H1 (cell line): ENCODE data around the gene CGNL1. TPM values are rescaled to one million over a fixed set of nuclear protein-coding genes. Genes with fewer than 3 reads are reported as not detected.

Experiments
- CTCF ChIA-PET: fragments of 300-600 bp; sonication (Branson Sonifier 250); formaldehyde crosslinking; loops from one replicate; lab custom pipeline; 2021; ENCODE audit not compliant: partially characterized antibody; lab: Charles Lee
- POLR2A ChIA-PET: fragments of 300-600 bp; sonication (Branson Sonifier 250); formaldehyde crosslinking; loops from one replicate; lab custom pipeline; 2021; ENCODE audit warnings: inconsistent platforms; ENCODE audit not compliant: partially characterized antibody; lab: Charles Lee
- DNase-seq, 2 experiments: peaks; one replicate each; pipeline versions ENCODE4 v3.0.0 to v3.0.0-alpha.2; 2010 to 2022; ENCODE audit warnings: low spot score in 2 of 2, low read depth in 1 of 2, mixed read lengths in 1 of 2
- FAIRE-seq: peaks from 2 replicates; lab custom pipeline; 2011; peaks lifted over from hg19 to GRCh38; lab: Jason Lieb, UNC
- H2AFZ ChIP-seq: 2 replicates; pipeline ENCODE4 v1.8.1; 2012; ENCODE audit warnings: low read length, inconsistent platforms
- H2AK5ac ChIP-seq: 2 replicates; pipeline ENCODE4 v1.6.1; 2013; ENCODE audit warnings: low read depth, low read length
- H2BK120ac ChIP-seq: replicated peaks from 2 replicates; pipeline ENCODE3; 2013; ENCODE audit warnings: low read depth, low read length, inconsistent platforms
- H2BK12ac ChIP-seq: 2 replicates; pipeline ENCODE4 v1.6.1; 2013; ENCODE audit warnings: low read depth, low read length
- H2BK15ac ChIP-seq: 2 replicates; pipeline ENCODE4 v1.6.1; 2013; ENCODE audit warnings: low read length
- H2BK20ac ChIP-seq: 2 replicates; pipeline ENCODE4 v1.6.1; 2013; ENCODE audit warnings: low read length
- H2BK5ac ChIP-seq: 2 replicates; pipeline ENCODE4 v1.6.1; 2013; ENCODE audit warnings: low read depth, low read length
- H3K14ac ChIP-seq: 2 replicates; pipeline ENCODE4 v1.6.1; 2013; ENCODE audit warnings: inconsistent platforms; ENCODE audit not compliant: insufficient read length
- H3K18ac ChIP-seq: 2 replicates; pipeline ENCODE4 v1.6.1; 2013; ENCODE audit warnings: low read length; ENCODE audit errors: extremely low read depth
- H3K23ac ChIP-seq: 2 replicates; pipeline ENCODE4 v1.6.1; 2013; ENCODE audit warnings: inconsistent platforms; ENCODE audit not compliant: insufficient read length
- H3K23me2 ChIP-seq: 2 replicates; pipeline ENCODE4 v1.6.1; 2013; ENCODE audit warnings: low read depth, low read length
- H3K27ac ChIP-seq: 2 replicates; pipeline ENCODE4 v1.6.1; 2011; ENCODE audit warnings: low read depth, low read length, inconsistent platforms
- H3K27me3 ChIP-seq, 4 experiments: replicated peaks in 1 of 4; 1 replicate in 1 of 4; 2 replicates in 3 of 4; pipeline versions ENCODE4 v1.6.1 to v1.8.1; 2011 to 2013; ENCODE audit warnings: low read length in 3 of 4, mild to moderate bottlenecking in 3 of 4, inconsistent platforms in 2 of 4, mixed read lengths in 2 of 4, moderate library complexity in 1 of 4; ENCODE audit not compliant: control insufficient read depth in 3 of 4, insufficient read depth in 3 of 4; ENCODE audit errors: extremely low read depth in 1 of 4
- H3K36me3 ChIP-seq, 4 experiments: 2 replicates each; pipeline versions ENCODE4 v1.6.1 to v1.8.1; 2011 to 2013; ENCODE audit warnings: mild to moderate bottlenecking in 4 of 4, low read length in 3 of 4, moderate library complexity in 2 of 4, control low read depth in 1 of 4, inconsistent platforms in 1 of 4; ENCODE audit not compliant: insufficient read depth in 4 of 4, control insufficient read depth in 2 of 4
- H3K4ac ChIP-seq: replicated peaks from 2 replicates; pipeline ENCODE3; 2013; ENCODE audit warnings: low read length, low read depth, mixed read lengths, inconsistent platforms; ENCODE audit not compliant: insufficient read length
- H3K4me1 ChIP-seq, 4 experiments: replicated peaks in 1 of 4; 1 replicate in 1 of 4; 2 replicates in 3 of 4; pipeline versions ENCODE4 v1.6.1 to v1.8.1; 2011 to 2013; ENCODE audit warnings: low read length in 3 of 4, inconsistent platforms in 2 of 4, mixed read lengths in 1 of 4; ENCODE audit not compliant: insufficient read depth in 4 of 4, control insufficient read depth in 3 of 4
- H3K4me2 ChIP-seq, 2 experiments: 2 replicates each; pipeline versions ENCODE4 v1.6.1 to v1.8.1; 2011 to 2013; ENCODE audit warnings: low read depth in 2 of 2, low read length in 2 of 2, control low read depth in 1 of 2, inconsistent platforms in 1 of 2, mild to moderate bottlenecking in 1 of 2; ENCODE audit not compliant: insufficient read depth in 1 of 2
- H3K4me3 ChIP-seq, 4 experiments: fragments of 200-600, 300-600 bp in 1 of 4; sonication (generic), shearing (Covaris generic), sonication (Bioruptor Twin) in 1 of 4; 2 replicates each; pipeline versions ENCODE4 v1.5.1 to v1.8.1; 2011 to 2016; ENCODE audit warnings: low read length in 4 of 4, low read depth in 3 of 4, control low read depth in 2 of 4, inconsistent platforms in 2 of 4, mild to moderate bottlenecking in 2 of 4, mixed read lengths in 1 of 4, moderate library complexity in 1 of 4; ENCODE audit not compliant: insufficient read depth in 2 of 4; ENCODE audit errors: extremely low read depth in 1 of 4
- H3K56ac ChIP-seq: replicated peaks from 2 replicates; pipeline ENCODE3; 2013; ENCODE audit warnings: low read depth, mild to moderate bottlenecking, mixed read lengths, low read length, inconsistent platforms; ENCODE audit not compliant: insufficient read length
- H3K79me1 ChIP-seq: 2 replicates; pipeline ENCODE4 v1.6.1; 2013; ENCODE audit warnings: low read depth, low read length, control low read depth
- H3K79me2 ChIP-seq, 2 experiments: 2 replicates each; pipeline versions ENCODE4 v1.6.1 to v1.8.1; 2012 to 2013; ENCODE audit warnings: low read length in 2 of 2, mild to moderate bottlenecking in 2 of 2, inconsistent platforms in 1 of 2; ENCODE audit not compliant: insufficient read depth in 2 of 2, control insufficient read depth in 1 of 2
- H3K9ac ChIP-seq, 4 experiments: replicated peaks in 1 of 4; 1 replicate in 1 of 4; 2 replicates in 3 of 4; pipeline versions ENCODE4 v1.6.1 to v1.8.1; 2011 to 2013; ENCODE audit warnings: low read depth in 3 of 4, low read length in 3 of 4, control low read depth in 2 of 4, mild to moderate bottlenecking in 2 of 4, moderate library complexity in 2 of 4, inconsistent platforms in 1 of 4; ENCODE audit errors: extremely low read depth in 1 of 4
- H3K9me3 ChIP-seq, 2 experiments: 2 replicates each; pipeline versions ENCODE4 v1.6.1 to v1.8.1; 2012 to 2013; ENCODE audit warnings: mild to moderate bottlenecking in 2 of 2, moderate library complexity in 2 of 2, control low read depth in 1 of 2, inconsistent platforms in 1 of 2, low read depth in 1 of 2, low read length in 1 of 2, mixed read lengths in 1 of 2; ENCODE audit not compliant: insufficient read depth in 2 of 2
- H4K20me1 ChIP-seq, 2 experiments: replicated peaks in 1 of 2; 2 replicates each; pipeline versions ENCODE3 to v1.8.1; 2011 to 2013; ENCODE audit warnings: inconsistent platforms in 2 of 2, low read length in 2 of 2, mild to moderate bottlenecking in 1 of 2; ENCODE audit not compliant: insufficient read depth in 2 of 2, control insufficient read depth in 1 of 2
- H4K5ac ChIP-seq: 2 replicates; pipeline ENCODE4 v1.6.1; 2013; ENCODE audit warnings: low read length, low read depth, mixed read lengths, inconsistent platforms; ENCODE audit not compliant: insufficient read length
- H4K8ac ChIP-seq: 2 replicates; pipeline ENCODE4 v1.8.0; 2013; ENCODE audit warnings: mild to moderate bottlenecking, moderate library complexity, low read length, inconsistent platforms; ENCODE audit not compliant: insufficient read depth; ENCODE audit errors: extremely low read depth
- H4K91ac ChIP-seq: replicated peaks from 2 replicates; pipeline ENCODE3; 2013; ENCODE audit warnings: low read length, mixed read lengths, inconsistent platforms; ENCODE audit not compliant: insufficient read length
- CEBPB ChIP-seq: IDR thresholded peaks from 2 replicates; pipeline ENCODE4 v1.6.1; 2012; ENCODE audit warnings: low read depth, low read length
- CHD1 ChIP-seq: IDR thresholded peaks from 2 replicates; pipeline ENCODE4 v1.6.1; 2012; ENCODE audit warnings: low read depth, low read length, improper control_type of control experiment
- EZH2 ChIP-seq: fragments of 200-600 bp; sonication (generic); IDR thresholded peaks from 2 replicates; pipeline ENCODE4 v1.7.1; 2012; ENCODE audit warnings: low read depth, mild to moderate bottlenecking, moderate library complexity, low read length, inconsistent platforms; ENCODE audit not compliant: severe bottlenecking
- GTF2F1 ChIP-seq: IDR thresholded peaks from 2 replicates; pipeline ENCODE4 v1.6.1; 2012; ENCODE audit warnings: low read depth, low read length, improper control_type of control experiment, borderline replicate concordance
- NANOG ChIP-seq: IDR thresholded peaks from 2 replicates; pipeline ENCODE4 v1.6.1; 2011; ENCODE audit warnings: low read length, low read depth, mild to moderate bottlenecking, inconsistent platforms; ENCODE audit not compliant: insufficient read depth, poor library complexity, severe bottlenecking
- POU5F1 ChIP-seq: IDR thresholded peaks from 2 replicates; pipeline ENCODE4 v1.6.1; 2011; ENCODE audit warnings: low read depth, mild to moderate bottlenecking, low read length, moderate library complexity
- RFX5 ChIP-seq: IDR thresholded peaks from 2 replicates; pipeline ENCODE4 v1.6.1; 2011; ENCODE audit warnings: low read depth, low read length, improper control_type of control experiment, borderline replicate concordance
- SIRT6 ChIP-seq: IDR thresholded peaks from one replicate; pipeline ENCODE4 v1.7.1; 2012; ENCODE audit warnings: low read length, inconsistent platforms
- SP2 ChIP-seq: IDR thresholded peaks from 2 replicates; pipeline ENCODE4 v1.6.1; 2012; ENCODE audit warnings: mild to moderate bottlenecking, low read length, inconsistent platforms
- SRF ChIP-seq: IDR thresholded peaks from 2 replicates; pipeline ENCODE4 v1.6.1; 2011; ENCODE audit warnings: mild to moderate bottlenecking, low read depth, low read length, moderate library complexity
- YY1 ChIP-seq: IDR thresholded peaks from 2 replicates; pipeline ENCODE4 v1.6.1; 2011; ENCODE audit warnings: low read depth, mild to moderate bottlenecking, low read length
- WGBS, 2 experiments: shearing (Covaris generic) in 1 of 2; methylation state at CpG; one replicate each; pipeline versions ENCODE4 v1.1.6 to v1.1.7; 2013 to 2015; ENCODE audit warnings: low lambda C conversion rate in 2 of 2, mixed read lengths in 2 of 2, inconsistent platforms in 1 of 2, low coverage in 1 of 2, missing lambda C conversion rate in 1 of 2; ENCODE audit not compliant: insufficient replicate concordance in 2 of 2, insufficient coverage in 1 of 2, insufficient read length in 1 of 2; ENCODE audit errors: extremely low coverage in 1 of 2, missing lambda C conversion rate in 1 of 2; 5-methylcytosine and 5-hydroxymethylcytosine counted together
- polyA plus RNA-seq, 7 experiments: library from polyadenylated mRNA; depleted of rRNA in 3 of 7; stranded (reverse) in 5 of 7; unstranded in 2 of 7; fragments of >200 nt in 5 of 7; fragments of 200-250 nt in 2 of 7; gene quantifications; 1 replicate in 5 of 7; 2 replicates in 1 of 7; 4 replicates in 1 of 7; pipeline versions ENCODE4 v1.2.1 to v1.2.3, GENCODE V29; 2011 to 2013; ENCODE audit warnings: missing spikeins in 2 of 7, mixed read lengths in 2 of 7
- total RNA-seq: library from RNA; stranded (reverse); fragmentation: NEBNext Ultra II Directional; extraction: Animal tissue kit (Norgen Biotek cat#: 25700); gene quantifications from 2 replicates; pipeline ENCODE4 v1.2.1, GENCODE V29; 2021
- TF ChIP-seq, protein P1 (sequence below), 3 experiments: IDR thresholded peaks; 1 replicate in 2 of 3; 2 replicates in 1 of 3; pipeline versions ENCODE4 v1.5.1 to v1.6.1; 2011; ENCODE audit warnings: low read length in 3 of 3, mild to moderate bottlenecking in 3 of 3, inconsistent platforms in 2 of 3, low read depth in 1 of 3, moderate library complexity in 1 of 3; ENCODE audit not compliant: insufficient read depth in 1 of 3; ENCODE audit errors: control extremely low read depth in 1 of 3

CGNL1 gene
- total and polyA plus RNA-seq, 2 of the 8 experiments (the other 6 are each of a cell fraction or from before 2014, with no cell fraction given), result 21.8 to 75.6 TPM

DNA sequence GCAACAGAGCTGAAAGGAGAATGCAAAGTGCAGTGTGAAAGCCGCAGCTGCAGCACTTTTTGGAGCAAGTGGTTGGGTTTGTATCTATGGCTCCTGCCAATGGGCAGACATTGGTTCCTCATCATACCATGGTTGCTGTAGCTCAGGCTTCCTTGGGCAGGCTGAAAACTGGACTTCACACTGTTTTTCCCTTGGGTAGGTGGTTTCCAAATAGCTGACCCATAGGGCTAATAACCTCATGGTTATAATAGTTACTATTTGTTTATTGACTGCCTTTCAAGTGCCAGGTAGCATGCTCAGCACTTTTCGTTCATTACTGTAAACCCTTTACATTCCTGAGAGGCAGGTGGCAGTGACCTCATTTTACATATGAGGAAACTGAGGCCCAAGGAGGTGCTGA, 4.5 kb downstream of the CGNL1 start:
- Histone ChIP-seq H3K9ac (no peak overlapping the region), H4K20me1 (no peaks in the 10 kb centered on the region), H2BK15ac (peak overlapping the region; percentile 83; the same call in 1 of the 2 replicates), H3K4me3 (no peak overlapping the region; a peak in 2 of 8 replicates), H4K8ac (no peak overlapping the region), H2AK5ac (peak overlapping the region; percentile 67; the same call in 1 of the 2 replicates), H4K91ac (no peak overlapping the region), H3K23me2 (peaks cover 4% of the 10 kb centered on the region; the same call in 1 of the 2 replicates), H2BK5ac (no peak overlapping the region), H3K27me3 (peaks cover 0 to 6% (median 3%) of the 10 kb centered on the region in 4 experiments; a peak in 3 of 7 replicates), H3K4ac (no peak overlapping the region), H3K18ac (no peak overlapping the region), H3K14ac (no peak overlapping the region), H2AFZ (no peak overlapping the region), H2BK120ac (no peak overlapping the region), H3K56ac (no peak overlapping the region), H4K5ac (no peak overlapping the region), H3K4me2 (no peak overlapping the region), H3K27ac (no peak overlapping the region), H3K9me3 (no peaks in the 10 kb centered on the region), H3K79me2 (peaks cover 0 to 62% of the 10 kb centered on the region in 2 experiments; a peak in 3 of 4 replicates), H2BK20ac (peak overlapping the region; percentile 34; the same call in 1 of the 2 replicates), H3K4me1 (peaks cover 8 to 35% (median 21%) of the 10 kb centered on the region in 4 experiments), H2BK12ac (no peak overlapping the region), H3K23ac (no peak overlapping the region), H3K36me3 (no peaks in the 10 kb centered on the region), H3K79me1 (peaks cover 10% of the 10 kb centered on the region)
- FAIRE-seq, result no peak
- ChIA-PET CTCF (interaction anchor here (0.6 to 1.3 kb wide), 5 partner anchors 8 to 548 kb away, joined by 3 to 5 read pairs (median 3); no protein-coding TSS in a partner anchor), POLR2A (interaction anchor here (1.4 kb wide), 1 partner anchor 28 kb away, joined by 6 read pairs; no protein-coding TSS in a partner anchor)
- no peak for DNase-seq
- 87% methylated on average over 2 of the region's 2 CpGs; no CpG with 5 or more reads in 1 of the 2 experiments for WGBS, 2 experiments
- TF ChIP-seq CHD1, result no peak
- no peak for TF ChIP-seq RFX5
- no peak for TF ChIP-seq NANOG
- no peak for TF ChIP-seq SP2
- no peak for TF ChIP-seq SRF
- TF ChIP-seq POU5F1, result no peak
- no peak for TF ChIP-seq GTF2F1
- TF ChIP-seq YY1, result no peak
- TF ChIP-seq CEBPB, result no peak
- TF ChIP-seq, protein P1, sequence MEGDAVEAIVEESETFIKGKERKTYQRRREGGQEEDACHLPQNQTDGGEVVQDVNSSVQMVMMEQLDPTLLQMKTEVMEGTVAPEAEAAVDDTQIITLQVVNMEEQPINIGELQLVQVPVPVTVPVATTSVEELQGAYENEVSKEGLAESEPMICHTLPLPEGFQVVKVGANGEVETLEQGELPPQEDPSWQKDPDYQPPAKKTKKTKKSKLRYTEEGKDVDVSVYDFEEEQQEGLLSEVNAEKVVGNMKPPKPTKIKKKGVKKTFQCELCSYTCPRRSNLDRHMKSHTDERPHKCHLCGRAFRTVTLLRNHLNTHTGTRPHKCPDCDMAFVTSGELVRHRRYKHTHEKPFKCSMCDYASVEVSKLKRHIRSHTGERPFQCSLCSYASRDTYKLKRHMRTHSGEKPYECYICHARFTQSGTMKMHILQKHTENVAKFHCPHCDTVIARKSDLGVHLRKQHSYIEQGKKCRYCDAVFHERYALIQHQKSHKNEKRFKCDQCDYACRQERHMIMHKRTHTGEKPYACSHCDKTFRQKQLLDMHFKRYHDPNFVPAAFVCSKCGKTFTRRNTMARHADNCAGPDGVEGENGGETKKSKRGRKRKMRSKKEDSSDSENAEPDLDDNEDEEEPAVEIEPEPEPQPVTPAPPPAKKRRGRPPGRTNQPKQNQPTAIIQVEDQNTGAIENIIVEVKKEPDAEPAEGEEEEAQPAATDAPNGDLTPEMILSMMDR (IDR thresholded peaks at IDR 0.05; ENCODE audit: control extremely low read depth in 1 of 3, insufficient read depth in 1 of 3, low read depth in 1 of 3, low read length in 3 of 3), result no peak
- TF ChIP-seq SIRT6, result no peak
- no peak for TF ChIP-seq EZH2
